HFFc6 (cell line): ENCODE results near the gene GOLGA8J. TPM values are rescaled to one million over a fixed set of nuclear protein-coding genes. Genes with fewer than 3 reads are reported as not detected.
"Not testable (repeated sequence)": the region's sequence is repeated elsewhere in the genome, so short reads cannot be mapped to it uniquely, and the experiment has no call there.

Source experiments
- DNase-seq: peaks from one replicate; pipeline ENCODE4 v3.0.0-alpha.2; 2018
- H3K27ac Mint-ChIP-seq: 2 replicates; pipeline ENCODE4 v1.8.0; 2020; ENCODE audit warnings: mild to moderate bottlenecking, mixed read lengths
- H3K27me3 Mint-ChIP-seq: 2 replicates; pipeline ENCODE4 v1.8.0; 2021; ENCODE audit warnings: mild to moderate bottlenecking, moderate library complexity, mixed read lengths; ENCODE audit not compliant: insufficient read depth
- H3K36me3 Mint-ChIP-seq: 2 replicates; pipeline ENCODE4 v1.8.0; 2021; ENCODE audit warnings: low read depth, mixed read lengths
- H3K4me1 Mint-ChIP-seq: 2 replicates; pipeline ENCODE4 v1.8.0; 2020; ENCODE audit warnings: low read depth, mixed read lengths
- H3K4me3 Mint-ChIP-seq: 2 replicates; pipeline ENCODE4 v1.8.0; 2020; ENCODE audit warnings: mild to moderate bottlenecking, moderate library complexity, mixed read lengths
- H3K9me3 Mint-ChIP-seq: 2 replicates; pipeline ENCODE4 v1.8.0; 2020; ENCODE audit warnings: mild to moderate bottlenecking, mixed read lengths
- CTCF ChIP-seq: fragments of 200-600 bp; sonication (generic); IDR thresholded peaks from 2 replicates; pipeline ENCODE4 v1.5.0; 2021; ENCODE audit warnings: antibody characterized with exemption, mild to moderate bottlenecking
- total RNA-seq, 6 experiments: library from RNA; stranded (reverse); fragmentation: NEBNext Ultra II Directional; extraction: Animal tissue kit (Norgen Biotek cat#: 25700); gene quantifications; 2 replicates in 1 of 6; 3 replicates in 5 of 6; pipeline ENCODE4 v1.2.3, GENCODE V29; 2021

GOLGA8J gene
- total RNA-seq, 6 experiments from 2014 or later = not detected

- H3K27ac Mint-ChIP-seq = peak overlapping the region; percentile 86
- peak overlapping the region; percentile 82 for H3K4me3 Mint-ChIP-seq
- H3K36me3 Mint-ChIP-seq = 0 out of 2 replicates have a peak, but pooled peaks cover 7% of the 10 kb centered on the region
- H3K9me3 Mint-ChIP-seq = peaks cover 13% of the 10 kb centered on the region; the same call in 1 of the 2 replicates
- peak; percentile 90 for DNase-seq
- H3K27me3 Mint-ChIP-seq = peaks cover 17% of the 10 kb centered on the region
- no peak for TF ChIP-seq CTCF
- H3K4me1 Mint-ChIP-seq = peaks cover 37% of the 10 kb centered on the region
Observed at GRCh38 chr15:30065025-30065801, 17.5 kb upstream of the GOLGA8J start.

GRCh38 chr15:30068326-30068725 is 14.4 kb upstream of the GOLGA8J start:
- Mint-ChIP-seq H3K36me3 (0 out of 2 replicates have a peak, but pooled peaks cover 7% of the 10 kb centered on the region), H3K9me3 (peaks cover 13% of the 10 kb centered on the region; the same call in 1 of the 2 replicates), H3K4me1 (peaks cover 31% of the 10 kb centered on the region), H3K4me3 (no peak overlapping the region), H3K27me3 (peaks cover 14% of the 10 kb centered on the region), H3K27ac (no peak overlapping the region)
- no peak for DNase-seq
- TF ChIP-seq CTCF = no peak

- Mint-ChIP-seq H3K9me3 (peaks cover 11% of the 10 kb centered on the region; the same call in 1 of the 2 replicates), H3K4me3 (no peak overlapping the region), H3K4me1 (peaks cover 5% of the 10 kb centered on the region; the same call in 1 of the 2 replicates), H3K36me3 (0 out of 2 replicates have a peak, but pooled peaks cover 7% of the 10 kb centered on the region), H3K27ac (no peak overlapping the region), H3K27me3 (peaks cover 25% of the 10 kb centered on the region)
- DNase-seq = peak; percentile 23
- no peak for TF ChIP-seq CTCF
Observed at GRCh38 chr15:30072630-30073029, 10.1 kb upstream of the GOLGA8J start.

GRCh38 chr15:30073915-30074314 is 8.8 kb upstream of the GOLGA8J start:
- no peak for TF ChIP-seq CTCF
- H3K36me3 Mint-ChIP-seq = no peaks in the 10 kb centered on the region
- no peak overlapping the region for H3K27ac Mint-ChIP-seq
- H3K4me3 Mint-ChIP-seq = no peak overlapping the region
- H3K27me3 Mint-ChIP-seq = peaks cover 15% of the 10 kb centered on the region
- H3K4me1 Mint-ChIP-seq = peaks cover 5% of the 10 kb centered on the region; the same call in 1 of the 2 replicates
- H3K9me3 Mint-ChIP-seq = no peaks in the 10 kb centered on the region
- no peak for DNase-seq

- H3K4me1 Mint-ChIP-seq, H3K27ac Mint-ChIP-seq, H3K27me3 Mint-ChIP-seq, H3K4me3 Mint-ChIP-seq, H3K9me3 Mint-ChIP-seq, H3K36me3 Mint-ChIP-seq: not testable (repeated sequence)
- DNase-seq = peak; percentile 41
Observed at GRCh38 chr15:30080816-30081215, 1.9 kb upstream of the GOLGA8J start.

- H3K27me3 Mint-ChIP-seq, H3K9me3 Mint-ChIP-seq, H3K36me3 Mint-ChIP-seq, H3K27ac Mint-ChIP-seq, H3K4me3 Mint-ChIP-seq, H3K4me1 Mint-ChIP-seq, DNase-seq: not testable (repeated sequence)
Observed at GRCh38 chr15:30097827-30098226, 15.1 kb downstream of the GOLGA8J start.

GRCh38 chr15:30102890-30103289 is 20.1 kb downstream of the GOLGA8J start:
- not testable (repeated sequence) for H3K4me3 Mint-ChIP-seq, DNase-seq, H3K27me3 Mint-ChIP-seq, H3K36me3 Mint-ChIP-seq, H3K9me3 Mint-ChIP-seq, H3K27ac Mint-ChIP-seq, H3K4me1 Mint-ChIP-seq

- DNase-seq = not testable (repeated sequence)
Observed at GRCh38 chr15:30103941-30104507, 21.3 kb downstream of the GOLGA8J start.

GRCh38 chr15:30110591-30110990 is 27.8 kb downstream of the GOLGA8J start:
- not testable (repeated sequence) for H3K9me3 Mint-ChIP-seq, H3K4me3 Mint-ChIP-seq, H3K27me3 Mint-ChIP-seq, H3K36me3 Mint-ChIP-seq, H3K27ac Mint-ChIP-seq, H3K4me1 Mint-ChIP-seq, DNase-seq

More at GRCh38 chr15:30103941-30104507, 21.3 kb downstream of the GOLGA8J start:
- H3K9me3 Mint-ChIP-seq, H3K36me3 Mint-ChIP-seq, H3K27me3 Mint-ChIP-seq, H3K4me1 Mint-ChIP-seq, H3K27ac Mint-ChIP-seq, H3K4me3 Mint-ChIP-seq: not testable (repeated sequence)
